ENCODE results near the gene TCEA3.

- TF ChIP-seq CTCF (IDR thresholded peaks at IDR 0.05) (no peak), ATF2 (CRISPR knock-in tag; IDR thresholded peaks at IDR 0.05; ENCODE audit: borderline replicate concordance, low read depth) (no peak), ZNF423 (CRISPR knock-in tag; IDR thresholded peaks at IDR 0.05) (no peak), ATF1 (CRISPR knock-in tag; IDR thresholded peaks at IDR 0.05) (no peak), ATF3 (CRISPR knock-in tag; conservative IDR thresholded peaks at IDR 0.05) (no peak), ZNF532 (CRISPR knock-in tag; IDR thresholded peaks at IDR 0.05; ENCODE audit: borderline replicate concordance) (no peak), PRDM15 (CRISPR knock-in tag; IDR thresholded peaks at IDR 0.05) (no peak), ZNF232 (CRISPR knock-in tag; IDR thresholded peaks at IDR 0.05) (no peak), JUN (CRISPR knock-in tag; IDR thresholded peaks at IDR 0.05) (no peak)
Measured at GRCh38 chr1:23397908-23398307, 26.6 kb downstream of the TCEA3 start.
